NCI-H69 (cell line): ENCODE results near the gene CACNB2.

Experiments used
- DNase-seq: peaks from one replicate; lab custom pipeline; 2025; lab: John Stamatoyannopoulos, UW

Gene CACNB2

DNA sequence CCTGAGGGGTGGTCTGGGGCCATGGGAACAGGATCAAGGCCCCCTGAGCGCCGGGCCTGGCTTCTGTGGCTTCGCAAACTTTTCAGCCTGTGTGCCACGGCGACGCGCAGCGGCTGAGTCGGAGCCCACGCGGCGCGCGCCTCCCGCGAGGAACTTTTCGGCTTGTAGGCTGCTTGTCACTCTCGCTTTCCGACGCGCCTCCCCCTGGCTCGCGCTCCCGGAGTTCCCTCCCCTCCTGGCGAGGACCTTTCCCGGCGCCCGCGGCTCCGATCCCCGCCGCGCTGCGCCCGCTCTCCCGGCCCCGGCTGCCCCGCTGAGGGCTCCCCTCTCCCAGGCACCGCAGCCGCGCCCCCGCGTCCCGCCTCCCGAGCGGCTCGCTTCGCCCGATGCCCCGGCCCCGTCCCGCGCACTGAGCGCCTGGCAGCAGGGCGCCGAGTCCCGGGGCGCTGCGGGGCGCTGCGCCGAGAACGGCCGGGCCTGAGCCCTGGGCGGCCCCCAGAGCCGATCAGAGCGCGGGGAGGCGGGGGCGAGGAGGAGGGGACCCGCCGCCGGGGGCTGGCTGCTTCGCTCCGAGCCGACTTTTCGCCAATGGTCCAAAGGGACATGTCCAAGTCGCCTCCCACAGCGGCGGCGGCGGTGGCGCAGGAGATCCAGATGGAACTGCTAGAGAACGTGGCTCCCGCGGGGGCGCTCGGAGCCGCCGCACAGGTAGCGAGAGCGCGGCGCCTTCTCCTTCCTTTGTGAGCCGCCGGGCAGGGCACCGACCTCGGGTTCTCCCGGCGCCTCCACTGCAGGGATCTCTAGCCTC, at the start of gene CACNB2:
Gene CACNB2 (plus strand): TSS at position 276 of the 808 bp plus-strand sequence.
- peak; percentile 25 for DNase-seq

GRCh38 chr10:18094332-18094731, 45.9 kb upstream of the CACNB2 start:
- no peak for DNase-seq

- no peak for DNase-seq
These were observed 45.4 kb upstream of the CACNB2 start for GRCh38 chr10:18094793-18095192.

DNA sequence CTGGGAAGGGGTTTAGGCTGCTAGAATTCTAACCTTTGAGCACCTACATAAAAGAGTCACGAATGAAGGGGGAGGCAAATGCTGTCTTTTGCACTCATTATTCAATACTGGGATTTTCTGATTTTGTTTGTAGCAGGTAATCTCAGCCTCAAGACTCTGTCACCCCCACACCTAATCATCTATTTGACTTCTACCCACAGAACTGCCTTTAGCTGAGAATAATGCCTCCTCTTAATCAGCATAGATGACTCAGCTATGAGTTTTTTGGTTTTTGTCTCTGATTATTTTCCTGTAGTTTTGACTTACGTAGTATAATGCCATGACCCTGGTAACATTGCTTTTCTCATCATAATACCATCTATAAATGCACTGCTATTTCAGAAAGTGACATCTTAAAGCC, 42.7 kb upstream of the CACNB2 start:
- no peak for DNase-seq

GRCh38 chr10:18098201-18098600, 42.0 kb upstream of the CACNB2 start:
- no peak for DNase-seq

DNA sequence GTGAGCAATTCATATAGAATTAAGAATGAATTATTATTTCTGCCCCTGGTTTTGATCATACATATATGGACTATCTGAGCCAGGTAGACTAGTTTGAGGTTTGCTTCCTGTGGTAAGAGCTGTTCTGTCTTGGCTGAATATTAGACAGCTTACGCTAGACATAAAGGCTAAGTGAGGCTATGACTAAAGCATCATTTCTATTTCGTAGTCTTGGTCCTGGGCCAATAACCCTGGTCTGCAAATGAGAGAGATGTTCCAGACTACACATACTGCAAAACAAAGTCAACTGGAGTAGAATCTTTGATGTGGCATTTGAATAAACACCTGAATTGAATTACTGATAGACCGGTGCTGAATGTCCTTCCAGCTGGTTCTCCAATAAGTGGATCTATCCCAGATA, 40.8 kb upstream of the CACNB2 start:
- no peak for DNase-seq

- DNase-seq: no peak
These were observed 39.6 kb upstream of the CACNB2 start for GRCh38 chr10:18100669-18101068.

GRCh38 chr10:18102404-18102803, 37.8 kb upstream of the CACNB2 start:
- DNase-seq: no peak

- peak; percentile 24 for DNase-seq
These were observed 35.9 kb upstream of the CACNB2 start for GRCh38 chr10:18104223-18104872.

- no peak for DNase-seq
These were observed 30.8 kb upstream of the CACNB2 start for GRCh38 chr10:18109341-18109870.

DNA sequence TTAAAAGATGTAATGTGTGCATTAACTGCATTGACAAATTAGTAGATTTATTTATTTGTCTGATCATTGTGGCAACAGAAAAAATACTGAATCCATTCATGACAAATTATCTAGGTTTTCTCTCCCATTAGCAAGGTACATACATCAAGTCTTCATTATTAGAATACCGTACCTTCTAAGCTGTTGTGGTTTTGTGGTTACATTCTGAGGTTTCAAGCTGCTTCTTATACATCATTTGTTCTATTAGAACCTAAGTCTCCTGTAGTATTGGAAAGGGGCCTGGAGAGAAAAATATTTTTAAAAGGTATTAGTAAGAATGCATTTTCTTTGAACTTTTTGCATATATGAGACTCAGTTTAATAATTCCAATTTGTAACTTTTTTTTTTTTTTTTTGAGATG, 26.3 kb upstream of the CACNB2 start:
- no peak for DNase-seq

GRCh38 chr10:18117276-18117675, 22.9 kb upstream of the CACNB2 start:
- no peak for DNase-seq

- DNase-seq: no peak
These were observed 17.5 kb upstream of the CACNB2 start for GRCh38 chr10:18122753-18123152.

DNA sequence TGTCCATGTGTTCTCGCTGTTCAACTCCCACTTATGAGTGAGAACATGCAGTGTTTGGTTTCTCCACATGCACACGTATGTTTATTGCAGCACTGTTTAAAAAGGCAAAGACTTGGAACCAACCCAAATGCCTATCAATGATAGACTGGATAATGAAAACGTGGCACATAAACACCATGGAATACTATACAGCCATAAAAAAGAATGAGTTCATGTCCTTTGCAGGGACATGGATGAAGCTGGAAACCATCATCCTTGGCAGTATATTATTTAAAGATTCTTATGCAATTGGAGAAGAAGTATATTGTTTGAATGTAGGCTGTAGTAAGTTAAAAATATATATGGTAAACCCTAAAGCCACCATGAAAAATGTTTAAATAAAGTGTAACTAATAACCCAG, 7.2 kb upstream of the CACNB2 start:
- DNase-seq: no peak

GRCh38 chr10:18134509-18134908, 5.7 kb upstream of the CACNB2 start:
- DNase-seq: no peak

GRCh38 chr10:18134921-18135320, 5.3 kb upstream of the CACNB2 start:
- DNase-seq: no peak

- no peak for DNase-seq
These were observed 4.0 kb upstream of the CACNB2 start for GRCh38 chr10:18136073-18136791.

DNA sequence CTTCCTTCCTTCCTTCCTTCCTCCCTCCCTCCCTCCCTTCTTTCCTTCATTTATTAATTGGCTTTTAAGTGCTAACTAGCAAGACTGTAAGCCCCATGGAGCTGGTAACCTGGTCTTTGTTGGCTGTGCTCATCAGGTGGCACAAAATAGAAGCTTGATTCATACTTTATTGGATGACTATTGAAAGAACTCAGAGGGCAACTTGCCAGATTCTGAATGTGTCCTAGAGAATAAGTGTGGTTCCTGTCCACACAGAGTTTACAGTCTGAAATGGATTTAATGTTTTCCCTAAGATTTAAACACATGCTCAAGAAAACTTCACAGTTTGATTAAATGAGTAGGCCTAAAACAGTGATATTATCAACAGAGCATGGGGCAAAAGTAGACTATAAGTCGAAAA, 3.1 kb upstream of the CACNB2 start:
- no peak for DNase-seq

- DNase-seq: no peak
These were observed 977 bp downstream of the CACNB2 start for GRCh38 chr10:18140957-18141845.

- DNase-seq: no peak
These were observed 1.9 kb downstream of the CACNB2 start for GRCh38 chr10:18142151-18142550.

GRCh38 chr10:18144396-18144795, 4.2 kb downstream of the CACNB2 start:
- DNase-seq: no peak

DNA sequence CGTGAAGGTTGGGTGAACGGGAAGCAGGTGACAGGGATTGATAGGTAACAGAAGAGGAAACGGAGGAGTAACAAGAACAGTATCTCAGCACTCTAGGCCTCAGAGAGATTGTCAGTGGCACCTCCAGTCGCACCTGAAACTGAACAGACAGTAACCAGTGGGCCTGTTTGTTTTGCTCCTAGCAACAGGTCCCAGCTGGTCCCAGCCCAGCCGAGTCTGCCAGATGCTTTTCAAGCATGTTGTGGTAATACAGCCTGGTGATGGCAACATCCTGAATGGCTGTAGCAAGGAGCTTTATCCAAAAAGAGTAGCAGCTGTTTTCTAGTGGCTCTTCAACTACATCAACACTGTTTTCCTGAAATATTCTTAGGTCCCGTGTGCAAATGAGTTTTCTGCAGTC, 4.7 kb downstream of the CACNB2 start:
- DNase-seq: no peak
